GM21390 (cell line): ENCODE results near the gene CCDC158.
"Not testable (repeated sequence)": the region's sequence is repeated elsewhere in the genome, so short reads cannot be mapped to it uniquely, and the experiment has no call there.

Experiments
- ATAC-seq: cut with Tn5 transposase; IDR thresholded peaks from one replicate; pipeline ENCODE4 v1.9.1; 2021; ENCODE audit not compliant: unreplicated experiment

CCDC158 gene

GRCh38 chr4:76282941-76283689 lies 137.8 kb downstream of the CCDC158 start:
- ATAC-seq, result no peak

DNA sequence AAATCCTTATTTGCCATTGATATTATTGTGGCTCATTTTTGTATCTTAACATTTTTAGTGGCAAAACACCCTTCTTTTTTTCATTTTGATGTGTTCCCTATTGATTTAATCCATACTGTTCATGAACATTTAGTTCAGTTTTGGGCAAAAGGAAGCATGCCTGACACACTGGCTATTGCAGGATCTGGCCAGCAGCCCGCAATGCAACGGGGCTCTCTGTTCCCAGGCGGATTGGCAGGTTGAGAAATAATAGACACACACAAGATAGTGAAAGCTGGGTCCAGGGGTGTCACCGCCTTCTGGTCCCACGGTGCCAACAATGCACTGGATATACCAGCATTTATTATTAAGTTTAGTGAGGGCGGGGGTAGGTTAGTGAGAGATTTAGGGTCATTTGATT lies 139.3 kb downstream of the CCDC158 start:
- ATAC-seq, result not testable (repeated sequence)

DNA sequence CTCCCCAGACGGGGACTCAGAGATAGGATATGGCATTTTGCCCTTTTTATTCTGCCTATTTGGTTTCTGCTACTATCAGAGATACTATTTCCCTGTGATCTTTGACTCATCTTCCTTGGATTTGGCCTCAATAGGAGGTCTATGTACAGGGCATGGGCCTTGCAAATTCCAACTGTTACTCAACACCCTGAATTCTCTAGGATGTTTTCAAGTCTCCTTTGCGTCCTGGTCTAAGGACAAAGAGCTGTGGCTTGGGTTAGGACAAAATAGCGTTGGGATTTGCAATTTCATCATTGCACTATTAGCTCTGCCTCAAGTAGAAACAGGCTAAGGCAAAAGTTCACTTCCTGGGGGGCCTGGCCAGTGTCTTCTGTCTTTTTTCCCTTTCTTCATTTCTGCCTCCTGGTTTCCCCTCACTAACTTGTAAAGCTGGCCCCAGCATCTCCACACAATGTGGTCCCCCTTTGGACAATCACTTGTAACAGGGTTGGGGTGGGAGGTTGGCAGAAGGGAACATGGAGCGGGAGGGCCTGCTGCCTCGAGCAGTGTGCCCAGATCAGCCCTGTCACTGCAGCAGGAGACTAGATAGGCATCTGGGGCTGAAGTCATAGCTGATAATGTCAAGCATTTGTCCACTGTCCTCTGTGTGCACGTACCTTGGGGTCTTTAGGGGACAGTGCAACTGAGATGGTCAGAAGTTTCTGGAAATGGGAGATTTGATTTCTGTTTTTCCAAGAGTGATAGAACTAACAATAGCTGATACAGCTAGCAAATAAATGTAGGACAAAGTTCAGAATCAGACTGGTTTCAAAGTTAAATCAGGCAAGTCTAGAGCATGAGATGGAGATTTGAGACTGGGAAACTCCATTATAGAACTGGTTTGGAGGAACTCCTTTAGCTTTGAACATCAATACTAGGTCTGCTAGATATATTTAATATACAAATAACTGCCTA lies 140.2 kb downstream of the CCDC158 start:
- no peak for ATAC-seq

DNA sequence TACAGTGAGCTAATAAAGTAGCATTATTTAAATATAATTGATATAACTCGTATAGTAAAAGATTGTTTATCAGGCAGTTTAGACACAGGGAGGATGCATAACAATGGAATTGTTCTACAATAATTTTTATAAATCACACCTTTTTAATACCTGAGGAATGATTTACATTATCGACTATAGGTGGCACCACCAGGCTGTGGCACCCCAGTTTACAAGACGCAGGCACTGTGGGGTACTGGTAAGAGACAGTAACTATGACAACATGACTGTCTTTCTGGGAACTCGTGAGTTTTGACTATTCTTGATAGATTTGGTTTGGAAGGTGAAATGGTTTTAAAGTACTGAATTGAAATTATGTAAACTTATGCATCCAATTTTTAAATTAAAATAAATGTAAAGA lies 141.5 kb downstream of the CCDC158 start:
- no peak for ATAC-seq

GRCh38 chr4:76278583-76278982 lies 142.4 kb downstream of the CCDC158 start:
- no peak for ATAC-seq

- ATAC-seq, result no peak
Observed at GRCh38 chr4:76277667-76278066, 143.3 kb downstream of the CCDC158 start.

- no peak for ATAC-seq
Observed at GRCh38 chr4:76276813-76277212, 144.1 kb downstream of the CCDC158 start.

- no peak for ATAC-seq
Observed at GRCh38 chr4:76275486-76276124, 145.3 kb downstream of the CCDC158 start.

DNA sequence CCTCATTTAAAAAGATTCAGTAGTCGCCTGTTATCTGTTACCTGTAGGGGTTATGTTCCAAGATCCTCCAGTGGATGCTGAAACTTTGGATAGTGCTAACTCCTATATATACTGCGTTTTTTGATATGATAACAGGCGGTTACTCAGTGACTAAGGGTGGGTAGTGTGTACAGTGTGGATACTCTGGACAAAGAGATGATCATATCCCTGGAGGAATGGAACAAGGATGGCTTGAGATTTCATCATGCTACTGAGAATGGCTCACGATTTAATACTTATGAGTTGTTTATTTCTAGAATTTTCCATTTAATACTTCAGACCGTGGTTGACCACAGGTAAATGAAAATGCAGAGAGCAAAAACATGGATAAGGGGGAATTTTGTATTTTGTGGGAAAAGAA lies 147.9 kb downstream of the CCDC158 start:
- ATAC-seq, result no peak

DNA sequence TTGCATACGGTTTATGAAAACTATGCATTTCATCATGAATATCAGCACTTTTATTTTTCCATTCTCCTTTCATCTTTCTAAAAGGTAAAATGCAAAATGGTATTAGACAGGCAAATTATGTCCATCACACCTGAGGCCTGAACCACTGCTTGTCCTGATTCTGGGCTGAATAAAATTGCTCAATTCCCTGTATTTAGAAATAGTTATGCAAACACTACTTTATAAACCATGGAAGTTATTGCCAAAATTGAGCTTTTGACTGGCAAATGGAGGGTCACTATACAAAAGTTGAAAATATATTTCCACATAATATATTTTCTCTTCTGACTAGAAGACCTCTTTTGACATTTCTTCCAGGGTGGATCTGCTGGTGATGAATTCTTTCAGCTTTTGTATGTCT lies 148.4 kb downstream of the CCDC158 start:
- no peak for ATAC-seq

- ATAC-seq, result no peak
Observed at GRCh38 chr4:76272073-76272472, 148.9 kb downstream of the CCDC158 start.

- ATAC-seq, result no peak
Observed at GRCh38 chr4:76271248-76271647, 149.7 kb downstream of the CCDC158 start.

DNA sequence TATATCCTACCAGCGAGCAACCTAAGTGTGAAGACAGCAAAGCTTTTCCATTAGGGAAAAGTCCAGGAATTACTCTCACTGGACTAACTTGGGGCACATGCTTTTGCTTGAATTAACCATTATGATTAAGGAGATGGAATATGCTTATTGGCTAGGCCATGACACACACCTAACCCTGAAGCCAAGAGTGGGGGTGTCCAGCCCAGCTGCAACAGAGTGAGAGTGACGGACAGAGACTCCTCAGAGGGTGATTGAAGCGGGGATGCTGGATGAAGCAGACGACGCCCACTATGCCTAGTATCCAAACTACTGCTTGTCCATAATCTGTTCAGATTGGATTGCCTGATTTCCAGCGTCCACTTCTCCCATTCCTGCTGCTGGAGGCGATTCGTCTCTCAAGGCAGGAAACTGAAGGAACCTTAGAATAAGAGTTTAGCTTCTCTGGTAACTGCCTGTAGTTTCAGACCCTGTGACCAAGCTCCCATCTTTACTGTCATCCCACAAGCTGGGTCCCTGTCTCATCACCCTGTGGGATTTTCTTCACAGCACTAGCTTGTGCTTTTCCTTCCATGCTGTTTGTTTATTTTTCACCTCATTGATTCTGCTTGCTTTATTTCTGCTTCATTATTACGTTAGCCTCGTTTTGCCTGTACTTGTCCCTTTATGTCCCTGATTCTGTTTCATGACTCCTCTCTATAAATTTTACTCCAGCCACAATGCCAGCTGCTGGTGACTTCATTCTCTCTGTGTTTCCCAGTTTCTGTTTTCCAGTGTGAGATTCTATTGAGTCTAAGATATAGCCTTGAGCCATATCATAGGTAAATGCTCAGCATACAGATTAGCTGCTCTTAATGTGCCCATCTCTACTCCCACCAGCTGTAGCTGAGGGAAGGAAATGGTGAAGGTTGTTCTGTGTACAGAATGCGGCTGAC lies 150.4 kb downstream of the CCDC158 start:
- no peak for ATAC-seq

GRCh38 chr4:76267811-76268210 lies 153.1 kb downstream of the CCDC158 start:
- ATAC-seq, result no peak

- no peak for ATAC-seq
Observed at GRCh38 chr4:76266627-76267026, 154.3 kb downstream of the CCDC158 start.

DNA sequence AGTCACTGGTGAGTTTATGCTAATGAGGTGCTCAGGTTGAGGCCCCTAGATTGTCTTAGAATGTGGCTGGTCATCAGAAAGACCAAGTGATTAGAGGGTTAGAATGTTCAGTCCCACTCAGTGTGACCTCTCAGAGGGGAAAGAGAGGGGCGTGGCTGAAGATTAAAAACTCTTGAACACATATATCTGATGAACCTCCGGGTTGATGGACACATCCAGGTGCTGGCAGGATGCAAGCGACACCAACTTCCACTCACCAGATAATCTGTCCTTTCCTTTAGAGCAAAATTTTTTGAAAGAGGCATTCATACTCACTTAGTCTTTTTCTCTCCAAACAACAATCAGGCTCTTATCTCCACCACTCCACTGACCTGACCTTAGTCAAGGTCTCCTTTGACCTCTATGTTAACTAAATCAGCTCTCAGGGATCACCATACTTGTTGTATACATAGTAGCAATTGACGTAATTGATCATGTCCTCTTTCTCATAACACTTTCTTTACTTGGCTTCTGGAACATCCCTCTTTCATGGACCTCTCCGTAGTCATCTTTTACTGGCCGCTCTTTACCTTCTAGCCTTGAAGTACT lies 155.2 kb downstream of the CCDC158 start:
- no peak for ATAC-seq
